HEK293 (cell line): ENCODE measurements around the gene HIF1A.

Source experiments
- CTCF ChIA-PET: fragments of 350-600 bp; formaldehyde crosslinking; extraction: SDS; loops from one replicate; lab custom pipeline; 2021; ENCODE audit warnings: antibody characterized with exemption; lab: Yijun Ruan, JAX
- POLR2A ChIA-PET: fragments of 300-600 bp; formaldehyde crosslinking; extraction: SDS; loops from one replicate; lab custom pipeline; 2020; ENCODE audit warnings: antibody characterized with exemption, inconsistent platforms; lab: Yijun Ruan, JAX
- H3K27ac ChIP-seq: fragments of 200-500 bp; sonication (Bioruptor generic); 2 replicates; pipeline ENCODE4 v1.5.1; 2014; ENCODE audit warnings: low read depth, low read length, control low read depth, inconsistent platforms; ENCODE audit errors: extremely low read depth
- H3K36me3 ChIP-seq, 2 experiments: fragments of 200-500 bp in 1 of 2; sonication (Bioruptor generic) in 1 of 2; 1 replicate in 1 of 2; 2 replicates in 1 of 2; pipeline ENCODE4 v1.5.1; 2014 to 2017; ENCODE audit warnings: inconsistent platforms in 2 of 2, low read length in 2 of 2; ENCODE audit not compliant: control insufficient read depth in 2 of 2, insufficient read depth in 1 of 2
- H3K4me1 ChIP-seq: fragments of 200-500 bp; sonication (Bioruptor generic); 2 replicates; pipeline ENCODE4 v1.5.1; 2014; ENCODE audit warnings: mild to moderate bottlenecking, low read length, inconsistent platforms; ENCODE audit not compliant: control insufficient read depth, insufficient read depth
- H3K4me3 ChIP-seq: 2 replicates; pipeline ENCODE4 v1.5.1; 2011; ENCODE audit warnings: low read depth, mild to moderate bottlenecking, control low read depth, low read length, moderate library complexity
- H3K9me3 ChIP-seq: fragments of 200-500 bp; sonication (Bioruptor generic); 2 replicates; pipeline ENCODE4 v1.5.1; 2014; ENCODE audit warnings: low read depth, low read length, inconsistent platforms; ENCODE audit not compliant: control insufficient read depth, insufficient read depth
- EGR2 ChIP-seq: fragments of 450-650 bp; formaldehyde crosslinking; IDR thresholded peaks from 2 replicates; pipeline ENCODE4 v1.5.1; 2016; ENCODE audit warnings: low read depth, missing biosample characterization, missing genetic modification characterization
- FEZF1 ChIP-seq: fragments of 450-650 bp; formaldehyde crosslinking; IDR thresholded peaks from 2 replicates; pipeline ENCODE4 v1.5.1; 2016; ENCODE audit warnings: missing biosample characterization, missing genetic modification characterization
- MEIS1 ChIP-seq: sonication (generic); formaldehyde crosslinking; IDR thresholded peaks from 2 replicates; pipeline ENCODE4 v1.8.1; 2022; ENCODE audit warnings: missing genetic modification reagents, mild to moderate bottlenecking, borderline replicate concordance
- OSR2 ChIP-seq: fragments of 450-650 bp; formaldehyde crosslinking; IDR thresholded peaks from 2 replicates; pipeline ENCODE4 v1.5.1; 2016; ENCODE audit warnings: missing biosample characterization, missing genetic modification characterization
- PBX3 ChIP-seq: sonication (generic); formaldehyde crosslinking; IDR thresholded peaks from 2 replicates; pipeline ENCODE4 v1.8.1; 2022; ENCODE audit warnings: mild to moderate bottlenecking, moderate library complexity, missing genetic modification reagents
- SP2 ChIP-seq: fragments of 450-650 bp; formaldehyde crosslinking; IDR thresholded peaks from 2 replicates; pipeline ENCODE4 v1.5.1; 2016; ENCODE audit warnings: missing biosample characterization, missing genetic modification characterization
- ZBTB48 ChIP-seq: fragments of 450-650 bp; formaldehyde crosslinking; IDR thresholded peaks from 2 replicates; pipeline ENCODE4 v1.5.1; 2016; ENCODE audit warnings: missing biosample characterization, missing genetic modification characterization
- ZBTB8A ChIP-seq: fragments of 450-650 bp; formaldehyde crosslinking; IDR thresholded peaks from 2 replicates; pipeline ENCODE4 v1.5.1; 2016; ENCODE audit warnings: missing biosample characterization, missing genetic modification characterization
- ZFP69B ChIP-seq: fragments of 450-650 bp; formaldehyde crosslinking; IDR thresholded peaks from 2 replicates; pipeline ENCODE4 v1.5.1; 2016; ENCODE audit warnings: missing biosample characterization, missing genetic modification characterization
- ZNF140 ChIP-seq: fragments of 450-650 bp; formaldehyde crosslinking; IDR thresholded peaks from 2 replicates; pipeline ENCODE4 v1.5.1; 2016; ENCODE audit warnings: missing biosample characterization, missing genetic modification characterization
- ZNF169 ChIP-seq: fragments of 450-650 bp; formaldehyde crosslinking; IDR thresholded peaks from 2 replicates; pipeline ENCODE4 v1.5.1; 2016; ENCODE audit warnings: missing biosample characterization, missing genetic modification characterization
- ZNF449 ChIP-seq: fragments of 450-650 bp; formaldehyde crosslinking; IDR thresholded peaks from 2 replicates; pipeline ENCODE4 v1.5.1; 2017; ENCODE audit warnings: missing biosample characterization, mild to moderate bottlenecking, missing genetic modification characterization, moderate library complexity
- ZNF549 ChIP-seq: fragments of 450-650 bp; IDR thresholded peaks from 2 replicates; pipeline ENCODE4 v1.5.1; 2018; ENCODE audit warnings: missing biosample characterization, missing genetic modification characterization, mild to moderate bottlenecking, inconsistent platforms, moderate library complexity
- ZNF624 ChIP-seq: fragments of 450-650 bp; formaldehyde crosslinking; IDR thresholded peaks from 2 replicates; pipeline ENCODE4 v1.5.1; 2017; ENCODE audit warnings: missing biosample characterization, missing genetic modification characterization
- ZNF626 ChIP-seq: fragments of 450-650 bp; sonication (Bioruptor Pico); formaldehyde crosslinking; IDR thresholded peaks from 2 replicates; pipeline ENCODE4 v1.5.1; 2018; ENCODE audit warnings: missing biosample characterization, missing genetic modification characterization, inconsistent platforms
- ZNF777 ChIP-seq: fragments of 450-650 bp; formaldehyde crosslinking; IDR thresholded peaks from 2 replicates; pipeline ENCODE4 v1.5.1; 2017; ENCODE audit warnings: missing biosample characterization, missing genetic modification characterization, borderline replicate concordance
- TF ChIP-seq, protein P1 (sequence below): fragments of 450-650 bp; formaldehyde crosslinking; IDR thresholded peaks from 2 replicates; pipeline ENCODE4 v1.5.1; 2016; ENCODE audit warnings: missing biosample characterization, missing genetic modification characterization
- TF ChIP-seq, protein P2 (sequence below): fragments of 450-650 bp; formaldehyde crosslinking; IDR thresholded peaks from 2 replicates; pipeline ENCODE4 v1.5.1; 2016; ENCODE audit warnings: missing biosample characterization, missing genetic modification characterization

The HIF1A gene

DNA sequence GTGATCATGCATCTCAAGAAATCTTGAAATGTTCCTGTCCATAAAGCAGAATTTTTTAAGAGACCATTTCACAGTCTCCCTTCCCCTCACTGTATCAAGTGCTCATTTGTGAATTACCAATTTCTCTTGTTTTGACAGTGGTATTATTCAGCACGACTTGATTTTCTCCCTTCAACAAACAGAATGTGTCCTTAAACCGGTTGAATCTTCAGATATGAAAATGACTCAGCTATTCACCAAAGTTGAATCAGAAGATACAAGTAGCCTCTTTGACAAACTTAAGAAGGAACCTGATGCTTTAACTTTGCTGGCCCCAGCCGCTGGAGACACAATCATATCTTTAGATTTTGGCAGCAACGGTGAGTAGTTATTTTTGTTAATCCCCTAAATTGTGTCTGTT lies 41.4 kb downstream of the HIF1A start:
- CTCF ChIA-PET = no interaction called here
- H3K9me3 ChIP-seq = no peaks in the 10 kb centered on the region
- H3K27ac ChIP-seq = no peak overlapping the region
- no peak for TF ChIP-seq ZNF624 (tag by site-specific recombination)
- no peak for TF ChIP-seq ZNF449
- no peak for TF ChIP-seq OSR2
- no peak for TF ChIP-seq ZBTB48 (tag by site-specific recombination)
- TF ChIP-seq SP2 (tag by site-specific recombination) = no peak
- no peak for TF ChIP-seq ZNF169
- TF ChIP-seq, protein P1, sequence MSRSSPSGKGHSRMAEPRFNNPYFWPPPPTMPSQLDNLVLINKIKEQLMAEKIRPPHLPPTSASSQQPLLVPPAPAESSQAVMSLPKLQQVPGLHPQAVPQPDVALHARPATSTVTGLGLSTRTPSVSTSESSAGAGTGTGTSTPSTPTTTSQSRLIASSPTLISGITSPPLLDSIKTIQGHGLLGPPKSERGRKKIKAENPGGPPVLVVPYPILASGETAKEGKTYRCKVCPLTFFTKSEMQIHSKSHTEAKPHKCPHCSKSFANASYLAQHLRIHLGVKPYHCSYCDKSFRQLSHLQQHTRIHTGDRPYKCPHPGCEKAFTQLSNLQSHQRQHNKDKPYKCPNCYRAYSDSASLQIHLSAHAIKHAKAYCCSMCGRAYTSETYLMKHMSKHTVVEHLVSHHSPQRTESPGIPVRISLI (tag by site-specific recombination) = no peak
- no peak for TF ChIP-seq PBX3
- TF ChIP-seq ZNF626 (tag by site-specific recombination) = no peak
- H3K4me1 ChIP-seq = no peaks in the 10 kb centered on the region
- POLR2A ChIA-PET = no interaction called here
- H3K36me3 ChIP-seq = peaks cover 90 to 99% of the 10 kb centered on the region in 2 experiments
- no peak overlapping the region for H3K4me3 ChIP-seq

DNA sequence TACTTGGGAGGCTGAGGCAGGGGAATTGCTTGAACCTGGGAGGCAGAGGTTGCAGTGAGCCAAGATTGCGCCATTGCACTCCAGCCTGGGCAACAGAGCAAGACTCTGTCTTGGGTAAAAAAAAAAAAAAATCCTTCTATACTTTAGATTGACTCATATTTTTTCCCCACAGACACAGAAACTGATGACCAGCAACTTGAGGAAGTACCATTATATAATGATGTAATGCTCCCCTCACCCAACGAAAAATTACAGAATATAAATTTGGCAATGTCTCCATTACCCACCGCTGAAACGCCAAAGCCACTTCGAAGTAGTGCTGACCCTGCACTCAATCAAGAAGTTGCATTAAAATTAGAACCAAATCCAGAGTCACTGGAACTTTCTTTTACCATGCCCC lies 42.6 kb downstream of the HIF1A start:
- Histone ChIP-seq H3K36me3 (peaks cover 90 to 99% of the 10 kb centered on the region in 2 experiments), H3K9me3 (no peaks in the 10 kb centered on the region), H3K4me1 (no peaks in the 10 kb centered on the region), H3K4me3 (no peak overlapping the region), H3K27ac (no peak overlapping the region)
- POLR2A ChIA-PET = no interaction called here
- CTCF ChIA-PET = no interaction called here
- TF ChIP-seq ZFP69B (tag by site-specific recombination) (no peak), ZNF777 (tag by site-specific recombination) (no peak), FEZF1 (no peak), MEIS1 (no peak), EGR2 (tag by site-specific recombination) (no peak), ZNF140 (tag by site-specific recombination) (no peak), ZBTB8A (tag by site-specific recombination) (no peak), ZNF549 (tag by site-specific recombination) (no peak)
- TF ChIP-seq, protein P2, sequence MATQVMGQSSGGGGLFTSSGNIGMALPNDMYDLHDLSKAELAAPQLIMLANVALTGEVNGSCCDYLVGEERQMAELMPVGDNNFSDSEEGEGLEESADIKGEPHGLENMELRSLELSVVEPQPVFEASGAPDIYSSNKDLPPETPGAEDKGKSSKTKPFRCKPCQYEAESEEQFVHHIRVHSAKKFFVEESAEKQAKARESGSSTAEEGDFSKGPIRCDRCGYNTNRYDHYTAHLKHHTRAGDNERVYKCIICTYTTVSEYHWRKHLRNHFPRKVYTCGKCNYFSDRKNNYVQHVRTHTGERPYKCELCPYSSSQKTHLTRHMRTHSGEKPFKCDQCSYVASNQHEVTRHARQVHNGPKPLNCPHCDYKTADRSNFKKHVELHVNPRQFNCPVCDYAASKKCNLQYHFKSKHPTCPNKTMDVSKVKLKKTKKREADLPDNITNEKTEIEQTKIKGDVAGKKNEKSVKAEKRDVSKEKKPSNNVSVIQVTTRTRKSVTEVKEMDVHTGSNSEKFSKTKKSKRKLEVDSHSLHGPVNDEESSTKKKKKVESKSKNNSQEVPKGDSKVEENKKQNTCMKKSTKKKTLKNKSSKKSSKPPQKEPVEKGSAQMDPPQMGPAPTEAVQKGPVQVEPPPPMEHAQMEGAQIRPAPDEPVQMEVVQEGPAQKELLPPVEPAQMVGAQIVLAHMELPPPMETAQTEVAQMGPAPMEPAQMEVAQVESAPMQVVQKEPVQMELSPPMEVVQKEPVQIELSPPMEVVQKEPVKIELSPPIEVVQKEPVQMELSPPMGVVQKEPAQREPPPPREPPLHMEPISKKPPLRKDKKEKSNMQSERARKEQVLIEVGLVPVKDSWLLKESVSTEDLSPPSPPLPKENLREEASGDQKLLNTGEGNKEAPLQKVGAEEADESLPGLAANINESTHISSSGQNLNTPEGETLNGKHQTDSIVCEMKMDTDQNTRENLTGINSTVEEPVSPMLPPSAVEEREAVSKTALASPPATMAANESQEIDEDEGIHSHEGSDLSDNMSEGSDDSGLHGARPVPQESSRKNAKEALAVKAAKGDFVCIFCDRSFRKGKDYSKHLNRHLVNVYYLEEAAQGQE (tag by site-specific recombination) = no peak
